Suprapubic skin (tissue), 4 donors: Measurements from ENCODE around the gene ARHGAP23. TPM values are rescaled to one million over a fixed set of nuclear protein-coding genes. Genes with fewer than 3 reads are reported as not detected.
"Not testable (repeated sequence)": the region's sequence is repeated elsewhere in the genome, so short reads cannot be mapped to it uniquely, and the experiment has no call there.

Experiments
- DNase-seq, 2 donors: peaks; one replicate each; pipeline ENCODE4 v3.0.0-alpha.2; 2019; ENCODE audit warnings: low spot score in 2 of 2
- H3K27ac ChIP-seq: fragments of 200-600 bp; sonication (generic); one replicate; pipeline ENCODE4 v1.5.1; 2019
- H3K27me3 ChIP-seq: fragments of 200-600 bp; sonication (generic); one replicate; pipeline ENCODE4 v1.5.1; 2019
- H3K36me3 ChIP-seq: fragments of 200-600 bp; sonication (generic); one replicate; pipeline ENCODE4 v1.5.1; 2019
- H3K4me1 ChIP-seq: fragments of 200-600 bp; sonication (generic); one replicate; pipeline ENCODE4 v1.5.1; 2019
- H3K4me3 ChIP-seq: fragments of 200-600 bp; sonication (generic); one replicate; pipeline ENCODE4 v1.5.1; 2019; ENCODE audit warnings: mild to moderate bottlenecking
- H3K9me3 ChIP-seq: fragments of 200-600 bp; sonication (generic); one replicate; pipeline ENCODE4 v1.5.1; 2019
- CTCF ChIP-seq, 2 donors: fragments of 200-600 bp in 1 of 2; fragments of 450-650 bp in 1 of 2; sonication (generic) in 1 of 2; IDR thresholded peaks; one replicate each; pipeline ENCODE4 v1.5.1; 2016 to 2019; ENCODE audit warnings: antibody characterized with exemption in 2 of 2, mild to moderate bottlenecking in 1 of 2, moderate library complexity in 1 of 2
- EP300 ChIP-seq: sonication (generic); formaldehyde crosslinking; IDR thresholded peaks from one replicate; pipeline ENCODE4 v1.6.1; 2017; ENCODE audit warnings: antibody characterized with exemption
- POLR2A ChIP-seq, 2 donors: fragments of 450-650 bp; IDR thresholded peaks; one replicate each; pipeline ENCODE4 v1.6.1; 2017; ENCODE audit warnings: antibody characterized with exemption in 2 of 2, mild to moderate bottlenecking in 2 of 2, moderate library complexity in 2 of 2
- POLR2AphosphoS5 ChIP-seq, 3 donors: sonication (generic); formaldehyde crosslinking; IDR thresholded peaks; one replicate each; pipeline ENCODE4 v1.6.1; 2017; ENCODE audit warnings: antibody characterized with exemption in 3 of 3
- WGBS: methylation state at CpG from one replicate; pipeline ENCODE4 v1.1.5; 2018; 5-methylcytosine and 5-hydroxymethylcytosine counted together
- total RNA-seq, 4 donors: library from RNA; depleted of rRNA; stranded (reverse); fragments of >200 nt; gene quantifications; one replicate each; pipeline ENCODE4 v1.1.0, GENCODE V29; 2016

ARHGAP23 gene
- total RNA-seq, 4 donors from 2014 or later: 94.8 to 149 (median 121) TPM

GRCh38 chr17:38431346-38432145 is 3.3 kb downstream of the ARHGAP23 start:
- no peak for DNase-seq
- Histone ChIP-seq H3K4me3 (no peak overlapping the region), H3K9me3 (no peaks in the 10 kb centered on the region), H3K36me3 (no peaks in the 10 kb centered on the region), H3K27me3 (no peaks in the 10 kb centered on the region), H3K4me1 (peaks cover 32% of the 10 kb centered on the region), H3K27ac (no peak overlapping the region)
- TF ChIP-seq CTCF (IDR thresholded peaks at IDR 0.05) (no peak), POLR2AphosphoS5 (IDR thresholded peaks at IDR 0.05) (no peak)
- WGBS: 87% methylated on average over 10 of the region's 10 CpGs

GRCh38 chr17:38434178-38434665 is 6.0 kb downstream of the ARHGAP23 start:
- no peak for DNase-seq
- no peak overlapping the region for H3K27ac ChIP-seq
- WGBS: 82% methylated on average over 21 of the region's 21 CpGs

GRCh38 chr17:38435795-38436194 is 7.5 kb downstream of the ARHGAP23 start:
- no peak overlapping the region for H3K27ac ChIP-seq
- H3K9me3 ChIP-seq: no peaks in the 10 kb centered on the region
- H3K4me1 ChIP-seq: peaks cover 2% of the 10 kb centered on the region
- TF ChIP-seq EP300 (no peak), POLR2AphosphoS5 (IDR thresholded peaks at IDR 0.05) (no peak), POLR2A (IDR thresholded peaks at IDR 0.05) (no peak), CTCF (IDR thresholded peaks at IDR 0.05) (no peak)
- WGBS: 66% methylated on average over 9 of the region's 9 CpGs
- no peaks in the 10 kb centered on the region for H3K36me3 ChIP-seq
- H3K27me3 ChIP-seq: no peaks in the 10 kb centered on the region
- H3K4me3 ChIP-seq: no peak overlapping the region
- no peak for DNase-seq

More at GRCh38 chr17:38434178-38434665, 6.0 kb downstream of the ARHGAP23 start:
- H3K4me3 ChIP-seq: no peak overlapping the region
- no peaks in the 10 kb centered on the region for H3K9me3 ChIP-seq
- H3K36me3 ChIP-seq: no peaks in the 10 kb centered on the region
- peaks cover 17% of the 10 kb centered on the region for H3K4me1 ChIP-seq
- H3K27me3 ChIP-seq: no peaks in the 10 kb centered on the region
- no peak for TF ChIP-seq EP300
- TF ChIP-seq CTCF (IDR thresholded peaks at IDR 0.05): no peak

GRCh38 chr17:38436386-38436785 is 8.1 kb downstream of the ARHGAP23 start:
- Histone ChIP-seq H3K27me3 (no peaks in the 10 kb centered on the region), H3K4me3 (no peak overlapping the region), H3K36me3 (no peaks in the 10 kb centered on the region), H3K4me1 (peaks cover 2% of the 10 kb centered on the region), H3K27ac (no peak overlapping the region), H3K9me3 (no peaks in the 10 kb centered on the region)
- no peak for TF ChIP-seq POLR2AphosphoS5 (IDR thresholded peaks at IDR 0.05)
- no peak for TF ChIP-seq CTCF (IDR thresholded peaks at IDR 0.05)
- TF ChIP-seq EP300: no peak
- peak in 1 of 2 donors; percentile 48 for DNase-seq
- WGBS: 72% methylated on average over 11 of the region's 11 CpGs

GRCh38 chr17:38437313-38437712 is 9.0 kb downstream of the ARHGAP23 start:
- not testable (repeated sequence) for H3K27ac ChIP-seq, DNase-seq
- 100% methylated on average over 1 of the region's 1 CpG for WGBS

GRCh38 chr17:38439436-38439835 is 11.2 kb downstream of the ARHGAP23 start:
- Histone ChIP-seq H3K36me3 (no peaks in the 10 kb centered on the region), H3K27ac (no peak overlapping the region), H3K9me3 (no peaks in the 10 kb centered on the region), H3K27me3 (no peaks in the 10 kb centered on the region), H3K4me3 (no peak overlapping the region), H3K4me1 (peaks cover 21% of the 10 kb centered on the region)
- TF ChIP-seq POLR2A (IDR thresholded peaks at IDR 0.05) (no peak), CTCF (IDR thresholded peaks at IDR 0.05) (no peak), POLR2AphosphoS5 (IDR thresholded peaks at IDR 0.05) (no peak), EP300 (no peak)
- DNase-seq: no peak
- WGBS: 86% methylated on average over 5 of the region's 5 CpGs

More at GRCh38 chr17:38437313-38437712, 9.0 kb downstream of the ARHGAP23 start:
- not testable (repeated sequence) for H3K4me3 ChIP-seq, H3K9me3 ChIP-seq, H3K27me3 ChIP-seq, H3K36me3 ChIP-seq, H3K4me1 ChIP-seq
